Right cardiac atrium (tissue), 5 donors: ENCODE measurements around the gene TLL2. TPM values are rescaled to one million over a fixed set of nuclear protein-coding genes. Genes with fewer than 3 reads are reported as not detected.

ENCODE experiments used
- ATAC-seq, 2 donors: fragments of 200-7000 bp; cut with Tn5 transposase; one replicate each; pipeline versions ENCODE4 v1.8.0 to v1.9.1; 2020; ENCODE audit warnings: moderate library complexity in 2 of 2, mild to moderate bottlenecking in 1 of 2
- DNase-seq, 3 donors: peaks; one replicate each; pipeline ENCODE4 v3.0.0-alpha.2; 2020
- H3K27ac ChIP-seq: one replicate; pipeline ENCODE4 v1.5.1; 2013; ENCODE audit warnings: mild to moderate bottlenecking, low read length, control low read depth, moderate library complexity
- H3K27me3 ChIP-seq: one replicate; pipeline ENCODE4 v1.6.1; 2013; ENCODE audit not compliant: control insufficient read depth, insufficient read depth
- H3K4me1 ChIP-seq: one replicate; pipeline ENCODE4 v1.6.1; 2013; ENCODE audit warnings: low read length; ENCODE audit not compliant: control insufficient read depth, insufficient read depth
- H3K4me3 ChIP-seq: one replicate; pipeline ENCODE4 v1.5.1; 2013; ENCODE audit warnings: low read length, control low read depth
- H3K9me3 ChIP-seq: one replicate; pipeline ENCODE4 v1.6.1; 2013; ENCODE audit warnings: low read length; ENCODE audit not compliant: control insufficient read depth
- WGBS: extraction: QIAGEN DNeasy Blood & Tissue Kit; methylation state at CpG from one replicate; pipeline ENCODE4 v1.1.7; 2013; 5-methylcytosine and 5-hydroxymethylcytosine counted together
- intact Hi-C, 4 donors: fragments of 100-400 bp; cut with DNase I; formaldehyde crosslinking; loops; one replicate each; pipeline versions ENCODE4 v1.11.0 to v1.14.0; 2022 to 2023
- polyA plus RNA-seq: library from polyadenylated mRNA; stranded (reverse); fragments of 200-250 nt; gene quantifications from one replicate; pipeline ENCODE4 v1.2.3, GENCODE V29; 2013
- total RNA-seq, 4 donors: library from RNA; stranded (reverse); fragmentation: NEBNext Ultra II Directional; extraction: Animal tissue kit (Norgen Biotek cat#: 25700); gene quantifications; one replicate each; pipeline ENCODE4 v1.2.1, GENCODE V29; 2021
- donor health status: healthy with polysubstance abuse.
- donor health status: DM: no; HTN: yes; CAD: no.
- donor health status: DM: no; HTN: no; CAD: no.
- donor health status: DM: no; HTN: yes; CAD: no; lungs with severe emphysema.
- donor health status: DM: yes; HTN: yes; CAD: no.

Gene TLL2
- total and polyA plus RNA-seq, 5 donors: 1.4 to 5.2 (median 1.9) TPM

GRCh38 chr10:96507044-96507443 is 6.7 kb downstream of the TLL2 start:
- Histone ChIP-seq H3K27ac (no peak overlapping the region), H3K9me3 (no peaks in the 10 kb centered on the region), H3K27me3 (no peaks in the 10 kb centered on the region), H3K4me1 (no peaks in the 10 kb centered on the region), H3K4me3 (no peak overlapping the region)
- DNase-seq: no peak
- no peak for ATAC-seq
- intact Hi-C loops: no loop called here
- 85% methylated on average over 2 of the region's 2 CpGs for WGBS

GRCh38 chr10:96505150-96506136 is 8.3 kb downstream of the TLL2 start:
- peak overlapping the region; percentile 38 for H3K27ac ChIP-seq

GRCh38 chr10:96502561-96503282 is 11.0 kb downstream of the TLL2 start:
- Histone ChIP-seq H3K27ac (no peak overlapping the region), H3K4me1 (no peaks in the 10 kb centered on the region), H3K9me3 (no peaks in the 10 kb centered on the region), H3K4me3 (no peak overlapping the region), H3K27me3 (no peaks in the 10 kb centered on the region)
- intact Hi-C loops: no loop called here
- DNase-seq: no peak
- WGBS: 87% methylated on average over 7 of the region's 7 CpGs
- ATAC-seq: no peak

More at GRCh38 chr10:96505150-96506136, 8.3 kb downstream of the TLL2 start:
- Histone ChIP-seq H3K4me1 (no peaks in the 10 kb centered on the region), H3K9me3 (no peaks in the 10 kb centered on the region), H3K4me3 (no peak overlapping the region), H3K27me3 (no peaks in the 10 kb centered on the region)
- intact Hi-C loops: no loop called here
- ATAC-seq (no peak), DNase-seq (no peak)
- 61% methylated on average over 12 of the region's 12 CpGs for WGBS

- WGBS: 85% methylated on average over 4 of the region's 4 CpGs
- H3K4me3 ChIP-seq: no peak overlapping the region
- intact Hi-C loops: no loop called here
- DNase-seq (no peak), ATAC-seq (no peak)
- H3K27me3 ChIP-seq: no peaks in the 10 kb centered on the region
- H3K4me1 ChIP-seq: no peaks in the 10 kb centered on the region
- H3K9me3 ChIP-seq: no peaks in the 10 kb centered on the region
- H3K27ac ChIP-seq: no peak overlapping the region
Measured at GRCh38 chr10:96501985-96502384, 11.7 kb downstream of the TLL2 start.

GRCh38 chr10:96500519-96500918 is 13.2 kb downstream of the TLL2 start:
- no peak for ATAC-seq
- no peak overlapping the region for H3K4me3 ChIP-seq
- intact Hi-C loops: no loop called here
- H3K27ac ChIP-seq: no peak overlapping the region
- 62% methylated on average over 7 of the region's 7 CpGs for WGBS
- H3K9me3 ChIP-seq: no peaks in the 10 kb centered on the region
- H3K4me1 ChIP-seq: no peaks in the 10 kb centered on the region
- no peaks in the 10 kb centered on the region for H3K27me3 ChIP-seq
- DNase-seq: no peak

GRCh38 chr10:96500050-96500449 is 13.7 kb downstream of the TLL2 start:
- ATAC-seq: no peak
- Histone ChIP-seq H3K27ac (no peak overlapping the region), H3K27me3 (no peaks in the 10 kb centered on the region), H3K4me3 (no peak overlapping the region), H3K4me1 (no peaks in the 10 kb centered on the region), H3K9me3 (no peaks in the 10 kb centered on the region)
- intact Hi-C loops: no loop called here
- 94% methylated on average over 3 of the region's 3 CpGs for WGBS
- no peak for DNase-seq

GRCh38 chr10:96497391-96497790 is 16.3 kb downstream of the TLL2 start:
- DNase-seq: no peak
- H3K4me1 ChIP-seq: no peaks in the 10 kb centered on the region
- 68% methylated on average over 5 of the region's 5 CpGs for WGBS
- no peak overlapping the region for H3K4me3 ChIP-seq
- ATAC-seq: no peak
- no peaks in the 10 kb centered on the region for H3K9me3 ChIP-seq
- no peak overlapping the region for H3K27ac ChIP-seq
- H3K27me3 ChIP-seq: no peaks in the 10 kb centered on the region
- intact Hi-C loops: no loop called here

- WGBS: 66% methylated on average over 6 of the region's 6 CpGs
- Histone ChIP-seq H3K4me3 (no peak overlapping the region), H3K9me3 (no peaks in the 10 kb centered on the region), H3K4me1 (no peaks in the 10 kb centered on the region), H3K27ac (no peak overlapping the region), H3K27me3 (no peaks in the 10 kb centered on the region)
- ATAC-seq (peak in 1 of 2 donors; percentile 41), DNase-seq (no peak)
- intact Hi-C loops: no loop called here
Measured at GRCh38 chr10:96496281-96496925, 17.3 kb downstream of the TLL2 start.

GRCh38 chr10:96495544-96495943 is 18.2 kb downstream of the TLL2 start:
- DNase-seq (no peak), ATAC-seq (no peak)
- 90% methylated on average over 6 of the region's 6 CpGs for WGBS

GRCh38 chr10:96494694-96495093 is 19.0 kb downstream of the TLL2 start:
- 69% methylated on average over 4 of the region's 4 CpGs for WGBS
- no peak for ATAC-seq

More at GRCh38 chr10:96495544-96495943, 18.2 kb downstream of the TLL2 start:
- Histone ChIP-seq H3K27me3 (no peaks in the 10 kb centered on the region), H3K27ac (no peak overlapping the region), H3K4me3 (no peak overlapping the region), H3K4me1 (no peaks in the 10 kb centered on the region), H3K9me3 (no peaks in the 10 kb centered on the region)
- intact Hi-C loops: no loop called here

More at GRCh38 chr10:96494694-96495093, 19.0 kb downstream of the TLL2 start:
- Histone ChIP-seq H3K27me3 (no peaks in the 10 kb centered on the region), H3K4me3 (no peak overlapping the region), H3K27ac (no peak overlapping the region), H3K4me1 (no peaks in the 10 kb centered on the region), H3K9me3 (no peaks in the 10 kb centered on the region)
- intact Hi-C loops: no loop called here
- no peak for DNase-seq
